GM23338 (cell line): Measurements from ENCODE around the gene KCTD10. TPM values are rescaled to one million over a fixed set of nuclear protein-coding genes. Genes with fewer than 3 reads are reported as not detected.

Experiments used
- CTCF ChIP-seq, 2 experiments: fragments of 200-600 bp in 1 of 2; sonication (generic) in 1 of 2; conservative IDR thresholded peaks; 2 replicates each; pipeline versions ENCODE4 v1.5.1 to v1.6.1; 2016 to 2017; ENCODE audit warnings: antibody characterized with exemption in 2 of 2, low read depth in 2 of 2, mild to moderate bottlenecking in 2 of 2, moderate library complexity in 1 of 2
- ETS1 ChIP-seq: IDR thresholded peaks from 2 replicates; pipeline ENCODE4 v1.6.1; 2016; ENCODE audit warnings: antibody characterized with exemption
- EZH2 ChIP-seq: fragments of 200-600 bp; sonication (generic); IDR thresholded peaks from one replicate; pipeline ENCODE4 v1.8.0; 2017; ENCODE audit warnings: antibody characterized with exemption, mild to moderate bottlenecking, low read depth; ENCODE audit not compliant: unreplicated experiment
- ZNF462 ChIP-seq: fragments of 250-450 bp; sonication (Bioruptor Pico); IDR thresholded peaks from 2 replicates; pipeline ENCODE4 v1.5.0; 2020; ENCODE audit warnings: mild to moderate bottlenecking, moderate library complexity
- polyA plus RNA-seq: library from polyadenylated mRNA; unstranded; fragments of >200 nt; fragmentation: Nextera tagmentation; extraction: Ambion mirVana; gene quantifications from 2 replicates; pipeline ENCODE4 v1.2.1, GENCODE V29; 2016
- total RNA-seq: library from RNA; depleted of rRNA; stranded (reverse); fragments of >200 nt; shearing (Covaris generic); gene quantifications from 2 replicates; pipeline ENCODE4 v1.2.3, GENCODE V29; 2014

Gene KCTD10
- total and polyA plus RNA-seq, 2 experiments from 2014 or later = 15.8 to 45.2 TPM

GRCh38 chr12:109501299-109501698 lies 24.2 kb upstream of the KCTD10 start (continued):
- no peak for TF ChIP-seq ZNF462 (CRISPR knock-in tag)
- TF ChIP-seq EZH2 = no peak
- no peak for TF ChIP-seq ETS1
- TF ChIP-seq CTCF (conservative IDR thresholded peaks at IDR 0.05; ENCODE audit: low read depth in 2 of 2) = no peak
